PC-3 (cell line): ENCODE results near the gene NSG2. TPM values are rescaled to one million over a fixed set of nuclear protein-coding genes. Genes with fewer than 3 reads are reported as not detected.

Experiments
- ATAC-seq: fragments of 200-7000 bp; cut with Tn5 transposase; 2 replicates; pipeline ENCODE4 v1.9.1; 2020; ENCODE audit warnings: mild to moderate bottlenecking, moderate library complexity
- Bru-seq: library from RNA; stranded (reverse); fragments of 400-500 nt; gene quantifications from one replicate; lab custom pipeline; 2021; lab: Mats Ljungman, UMichigan
- BruChase-seq, 2 experiments: library from RNA; stranded (reverse); fragments of 400-500 nt; gene quantifications; one replicate each; lab custom pipeline; 2021; lab: Mats Ljungman, UMichigan
- BruUV-seq: library from RNA; stranded (reverse); fragments of 400-500 nt; replicated peaks from 2 replicates; lab custom pipeline; 2021; lab: Mats Ljungman, UMichigan
- CTCF ChIA-PET: fragments of 300-600 bp; sonication (Branson Sonifier 250); formaldehyde crosslinking; loops from one replicate; lab custom pipeline; 2022; ENCODE audit warnings: antibody characterized with exemption; lab: Charles Lee
- POLR2A ChIA-PET: fragments of 300-600 bp; sonication (Branson Sonifier 250); formaldehyde crosslinking; loops from one replicate; lab custom pipeline; 2022; ENCODE audit warnings: antibody characterized with exemption; ENCODE audit not compliant: unreplicated experiment; lab: Charles Lee
- DNase-seq: peaks from one replicate; pipeline ENCODE4 v3.0.0-alpha.2; 2015
- H2AFZ ChIP-seq: fragments of 300-600 bp; sonication (generic); 2 replicates; pipeline ENCODE4 v1.6.0; 2016; ENCODE audit warnings: antibody characterized with exemption, low read length
- H3F3A ChIP-seq: fragments of 300-600 bp; sonication (generic); one replicate; pipeline ENCODE4 v1.6.0; 2017; ENCODE audit warnings: antibody characterized with exemption, low read length, control low read depth, mild to moderate bottlenecking; ENCODE audit not compliant: unreplicated experiment
- H3K27ac ChIP-seq: fragments of 300-600 bp; sonication (generic); 2 replicates; pipeline ENCODE4 v1.5.1; 2016; ENCODE audit warnings: mild to moderate bottlenecking, low read length
- H3K27me3 ChIP-seq: fragments of 300-600 bp; sonication (generic); 2 replicates; pipeline ENCODE4 v1.6.1; 2016; ENCODE audit warnings: low read length, mixed read lengths
- H3K36me3 ChIP-seq: fragments of 300-600 bp; sonication (generic); 2 replicates; pipeline ENCODE4 v1.6.1; 2016; ENCODE audit warnings: low read depth, mixed run types, low read length, mixed read lengths
- H3K4me1 ChIP-seq: fragments of 300-600 bp; sonication (generic); 2 replicates; pipeline ENCODE4 v1.5.1; 2016; ENCODE audit warnings: low read length; ENCODE audit not compliant: insufficient read depth
- H3K4me2 ChIP-seq: fragments of 300-600 bp; sonication (generic); 2 replicates; pipeline ENCODE4 v1.6.0; 2016; ENCODE audit warnings: low read length
- H3K4me3 ChIP-seq: fragments of 300-600 bp; sonication (generic); 2 replicates; pipeline ENCODE4 v1.5.1; 2016; ENCODE audit warnings: mild to moderate bottlenecking, low read length, mixed read lengths
- H3K79me2 ChIP-seq: fragments of 300-600 bp; sonication (generic); 2 replicates; pipeline ENCODE4 v1.6.1; 2017; ENCODE audit warnings: low read length, mixed read lengths
- H3K9ac ChIP-seq: fragments of 300-600 bp; sonication (generic); 2 replicates; pipeline ENCODE4 v1.6.0; 2016; ENCODE audit warnings: mild to moderate bottlenecking, low read length
- H3K9me2 ChIP-seq: fragments of 300-600 bp; sonication (generic); replicated peaks from 2 replicates; pipeline ENCODE4 v1.6.1; 2016; ENCODE audit warnings: mixed run types, low read length, mixed read lengths
- H3K9me3 ChIP-seq: fragments of 300-600 bp; sonication (generic); 2 replicates; pipeline ENCODE4 v1.6.1; 2016; ENCODE audit warnings: low read length, mixed read lengths
- H4K20me1 ChIP-seq: fragments of 300-600 bp; sonication (generic); 2 replicates; pipeline ENCODE4 v1.6.1; 2016; ENCODE audit warnings: low read length, mixed read lengths
- EZH2 ChIP-seq: fragments of 300-600 bp; sonication (generic); IDR thresholded peaks from one replicate; pipeline ENCODE4 v1.6.1; 2017; ENCODE audit warnings: antibody characterized with exemption, mild to moderate bottlenecking, low read length; ENCODE audit not compliant: unreplicated experiment
- EZH2phosphoT487 ChIP-seq: fragments of 300-600 bp; sonication (generic); IDR thresholded peaks from 2 replicates; pipeline ENCODE4 v1.6.1; 2018; ENCODE audit warnings: mild to moderate bottlenecking, antibody characterized with exemption, low read length, borderline replicate concordance
- intact Hi-C: fragments of 100-400 bp; cut with micrococcal nuclease; formaldehyde crosslinking; loops from 2 replicates; pipeline ENCODE4 v1.9.0; 2023
- long read RNA-seq: library from polyadenylated mRNA; unstranded; transcript quantifications from one replicate; pipeline ENCODE4 v2.0.0, GENCODE V29; 2021; ENCODE audit not compliant: unreplicated experiment
- total RNA-seq: library from RNA; depleted of rRNA; stranded (reverse); fragments of >200 nt; gene quantifications from 2 replicates; pipeline ENCODE4 v1.2.3, GENCODE V29; 2014; rRNA removed
- TF ChIP-seq, protein P1 (sequence below): fragments of 300-600 bp; sonication (generic); conservative IDR thresholded peaks from 2 replicates; pipeline ENCODE4 v1.5.1; 2017; ENCODE audit warnings: antibody characterized with exemption, low read depth, mild to moderate bottlenecking, low read length

NSG2 gene
- total RNA-seq (0.07 TPM in 1 of 2 replicates, not detected in the other), Bru-seq, nascent RNA (percentile 13 among the genes with signal in this experiment), BruChase-seq, experiment 1, labeled RNA remaining after a 6-hour chase (percentile 22 among the genes with signal in this experiment), BruChase-seq, experiment 2, labeled RNA remaining after a 2-hour chase (percentile 31 among the genes with signal in this experiment)
- long read RNA-seq, result 0 reads

DNA sequence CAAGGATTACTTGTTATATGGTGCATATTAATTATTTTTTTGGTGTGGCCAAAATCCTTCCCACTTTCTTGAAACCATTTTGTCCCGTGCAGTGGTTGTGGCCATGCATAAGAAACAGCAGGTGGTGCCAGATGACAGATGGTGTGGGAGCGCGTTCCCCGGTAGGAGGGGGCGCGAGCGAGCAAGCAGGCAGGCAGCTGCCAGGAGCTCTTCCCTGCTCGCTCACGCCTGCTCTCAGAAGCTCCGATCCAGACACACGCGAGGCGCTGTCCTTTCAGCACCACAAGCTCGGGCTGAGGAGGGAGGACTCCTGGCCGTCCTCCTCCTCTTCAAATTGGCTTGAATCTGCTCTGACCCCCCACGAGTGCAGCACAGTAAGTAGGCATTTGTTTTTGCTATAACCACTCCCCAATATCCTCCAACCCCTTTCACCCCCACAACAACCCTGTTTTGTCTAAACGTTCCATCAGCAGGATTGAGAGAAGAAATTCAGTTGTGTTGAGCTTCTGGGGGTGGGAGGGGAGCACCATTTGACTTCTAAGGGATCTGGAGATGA, at the start of gene NSG2:
TSS of gene NSG2 (plus strand) at position 237 of the 556 bp plus-strand sequence. CDS start 1,050 bp downstream, outside the sequence.
- H3K9me3 ChIP-seq, result no peaks in the 10 kb centered on the region
- ChIA-PET CTCF (interaction anchor here (0.6 to 1.3 kb wide), 8 partner anchors 72 to 1155 kb away, joined by 3 to 39 read pairs (median 4); no protein-coding TSS in a partner anchor), POLR2A (interaction anchor here (0.5 to 0.6 kb wide), 2 partner anchors 10 to 1268 kb away, joined by 3 to 8 read pairs; no protein-coding TSS in a partner anchor)
- BruUV-seq, result no TSS peak
- H3K4me2 ChIP-seq, result no peak within 1 kb of the TSS
- no peaks in the 10 kb centered on the region; the same call in 1 of the 2 replicates for H3K9me2 ChIP-seq
- TF ChIP-seq, protein P1, sequence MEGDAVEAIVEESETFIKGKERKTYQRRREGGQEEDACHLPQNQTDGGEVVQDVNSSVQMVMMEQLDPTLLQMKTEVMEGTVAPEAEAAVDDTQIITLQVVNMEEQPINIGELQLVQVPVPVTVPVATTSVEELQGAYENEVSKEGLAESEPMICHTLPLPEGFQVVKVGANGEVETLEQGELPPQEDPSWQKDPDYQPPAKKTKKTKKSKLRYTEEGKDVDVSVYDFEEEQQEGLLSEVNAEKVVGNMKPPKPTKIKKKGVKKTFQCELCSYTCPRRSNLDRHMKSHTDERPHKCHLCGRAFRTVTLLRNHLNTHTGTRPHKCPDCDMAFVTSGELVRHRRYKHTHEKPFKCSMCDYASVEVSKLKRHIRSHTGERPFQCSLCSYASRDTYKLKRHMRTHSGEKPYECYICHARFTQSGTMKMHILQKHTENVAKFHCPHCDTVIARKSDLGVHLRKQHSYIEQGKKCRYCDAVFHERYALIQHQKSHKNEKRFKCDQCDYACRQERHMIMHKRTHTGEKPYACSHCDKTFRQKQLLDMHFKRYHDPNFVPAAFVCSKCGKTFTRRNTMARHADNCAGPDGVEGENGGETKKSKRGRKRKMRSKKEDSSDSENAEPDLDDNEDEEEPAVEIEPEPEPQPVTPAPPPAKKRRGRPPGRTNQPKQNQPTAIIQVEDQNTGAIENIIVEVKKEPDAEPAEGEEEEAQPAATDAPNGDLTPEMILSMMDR, result peak; percentile 97
- TF ChIP-seq EZH2, result no peak
- TF ChIP-seq EZH2phosphoT487, result no peak
- H2AFZ ChIP-seq, result no peak within 1 kb of the TSS
- DNase-seq (peak; percentile 95), ATAC-seq (peak; percentile 100)
- no peak within 1 kb of the TSS for H3K9ac ChIP-seq
- H3K4me1 ChIP-seq, result no peaks in the 10 kb centered on the region
- no peaks in the 10 kb centered on the region for H3K36me3 ChIP-seq
- H3F3A ChIP-seq, result no peaks in the 10 kb centered on the region
- peaks cover 18% of the 10 kb centered on the region; the same call in 1 of the 2 replicates for H3K27me3 ChIP-seq
- H4K20me1 ChIP-seq, result no peaks in the 10 kb centered on the region
- H3K4me3 ChIP-seq, result no peak within 1 kb of the TSS
- intact Hi-C loops, result loop anchor here (1.0 to 2.0 kb wide), 3 partner anchors 61 to 272 kb away; no protein-coding TSS in a partner anchor
- no peaks in the 10 kb centered on the region for H3K79me2 ChIP-seq
- no peak within 1 kb of the TSS for H3K27ac ChIP-seq

DNA sequence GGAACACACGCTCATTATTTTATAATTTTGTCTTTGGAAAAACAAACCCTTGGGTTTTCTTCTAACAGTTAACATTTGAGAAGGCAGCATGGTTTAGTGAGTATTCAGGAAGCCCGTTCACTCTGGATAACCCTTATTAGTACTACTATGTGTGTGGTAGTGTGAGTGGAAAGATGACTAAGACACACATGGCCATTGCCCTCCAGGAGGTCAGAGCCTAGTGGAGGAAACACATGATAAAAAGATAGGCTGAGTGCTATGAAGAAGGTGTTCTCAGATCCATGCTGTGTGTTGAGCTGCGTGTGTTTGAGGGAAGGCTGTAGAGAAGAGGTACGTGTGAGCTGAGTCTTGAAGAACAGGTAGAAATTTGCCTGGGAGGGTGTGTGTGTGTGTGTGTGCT, 48.2 kb upstream of the NSG2 start:
- TF ChIP-seq, protein P1, result no peak
- TF ChIP-seq EZH2 (no peak), EZH2phosphoT487 (no peak)
- no peaks in the 10 kb centered on the region for H3K4me1 ChIP-seq
- H3K9me2 ChIP-seq, result no peaks in the 10 kb centered on the region
- intact Hi-C loops, result no loop called here
- DNase-seq (no peak), ATAC-seq (peak; percentile 33)
- no peak overlapping the region for H3K4me3 ChIP-seq
- no peaks in the 10 kb centered on the region for H3K9me3 ChIP-seq
- H3K27me3 ChIP-seq, result peaks cover 70% of the 10 kb centered on the region
- CTCF ChIA-PET, result no interaction called here
- no peak overlapping the region for H3K9ac ChIP-seq
- H3K36me3 ChIP-seq, result no peaks in the 10 kb centered on the region
- H3F3A ChIP-seq, result no peaks in the 10 kb centered on the region
- BruUV-seq, result no TSS peak
- no peaks in the 10 kb centered on the region for H4K20me1 ChIP-seq
- H3K27ac ChIP-seq, result no peak overlapping the region
- POLR2A ChIA-PET, result no interaction called here
- H3K79me2 ChIP-seq, result no peaks in the 10 kb centered on the region
- no peak overlapping the region for H3K4me2 ChIP-seq
- H2AFZ ChIP-seq, result no peak overlapping the region

DNA sequence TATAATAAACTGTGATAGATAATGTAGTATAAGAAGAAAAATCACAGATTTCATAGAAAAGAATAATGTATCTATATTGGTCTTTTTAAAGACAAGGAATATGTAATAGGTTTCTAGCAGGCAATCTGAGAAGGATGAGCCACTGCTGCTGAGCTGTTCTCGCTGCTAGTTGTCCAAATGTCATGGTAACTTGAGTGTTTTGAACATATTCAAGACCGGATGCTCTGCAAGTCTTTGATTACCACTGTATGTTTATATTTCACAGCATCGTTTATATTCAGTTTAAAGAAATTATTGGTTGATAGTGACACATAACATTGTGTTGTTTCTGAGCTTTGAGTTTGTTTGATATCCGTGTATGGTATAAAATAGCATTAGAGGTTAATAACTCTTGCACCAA, 47.0 kb upstream of the NSG2 start:
- Histone ChIP-seq H4K20me1 (no peaks in the 10 kb centered on the region), H3K9ac (no peak overlapping the region), H3K4me3 (no peak overlapping the region), H3K36me3 (no peaks in the 10 kb centered on the region), H3K9me3 (no peaks in the 10 kb centered on the region), H3K79me2 (no peaks in the 10 kb centered on the region), H3K4me1 (no peaks in the 10 kb centered on the region), H3K9me2 (no peaks in the 10 kb centered on the region), H3K4me2 (no peak overlapping the region), H3K27ac (no peak overlapping the region), H3K27me3 (peaks cover 78% of the 10 kb centered on the region), H2AFZ (no peak overlapping the region), H3F3A (no peaks in the 10 kb centered on the region)
- DNase-seq (no peak), ATAC-seq (no peak)
- ChIA-PET POLR2A (no interaction called here), CTCF (no interaction called here)
- TF ChIP-seq, protein P1, result no peak
- TF ChIP-seq EZH2, result no peak
- no peak for TF ChIP-seq EZH2phosphoT487
- BruUV-seq, result no TSS peak
- intact Hi-C loops, result no loop called here
